Subcutaneous abdominal adipose tissue (tissue), 5 donors: ENCODE results near the gene PLCB4.

ENCODE experiments used
- H3K27ac ChIP-seq: one replicate; pipeline ENCODE4 v1.7.0; 2013; ENCODE audit warnings: low read depth, mild to moderate bottlenecking, inconsistent platforms, low read length, moderate library complexity
- H3K27me3 ChIP-seq, 5 donors: one replicate each; pipeline ENCODE4 v1.7.0; 2013; ENCODE audit warnings: low read length in 5 of 5, inconsistent platforms in 1 of 5; ENCODE audit not compliant: control insufficient read depth in 5 of 5, insufficient read depth in 4 of 5
- H3K36me3 ChIP-seq, 5 donors: one replicate each; pipeline ENCODE4 v1.7.0; 2013; ENCODE audit warnings: low read length in 5 of 5; ENCODE audit not compliant: control insufficient read depth in 5 of 5, insufficient read depth in 5 of 5
- H3K4me1 ChIP-seq, 5 donors: one replicate each; pipeline ENCODE4 v1.7.0; 2013; ENCODE audit warnings: low read length in 5 of 5, mild to moderate bottlenecking in 3 of 5, moderate library complexity in 1 of 5; ENCODE audit not compliant: control insufficient read depth in 5 of 5, insufficient read depth in 5 of 5
- H3K4me3 ChIP-seq, 5 donors: one replicate each; pipeline ENCODE4 v1.7.0; 2013; ENCODE audit warnings: low read length in 5 of 5, low read depth in 1 of 5
- H3K9ac ChIP-seq, 5 donors: one replicate each; pipeline ENCODE4 v1.7.0; 2013; ENCODE audit warnings: low read length in 5 of 5, mild to moderate bottlenecking in 4 of 5, moderate library complexity in 3 of 5
- H3K9me3 ChIP-seq, 5 donors: one replicate each; pipeline ENCODE4 v1.7.0; 2013; ENCODE audit warnings: low read length in 5 of 5; ENCODE audit not compliant: control insufficient read depth in 5 of 5
- donor health status: healthy.
- donor health status: healthy.
- donor health status: healthy.
- donor health status: healthy.
- donor health status: healthy.

PLCB4 gene

DNA sequence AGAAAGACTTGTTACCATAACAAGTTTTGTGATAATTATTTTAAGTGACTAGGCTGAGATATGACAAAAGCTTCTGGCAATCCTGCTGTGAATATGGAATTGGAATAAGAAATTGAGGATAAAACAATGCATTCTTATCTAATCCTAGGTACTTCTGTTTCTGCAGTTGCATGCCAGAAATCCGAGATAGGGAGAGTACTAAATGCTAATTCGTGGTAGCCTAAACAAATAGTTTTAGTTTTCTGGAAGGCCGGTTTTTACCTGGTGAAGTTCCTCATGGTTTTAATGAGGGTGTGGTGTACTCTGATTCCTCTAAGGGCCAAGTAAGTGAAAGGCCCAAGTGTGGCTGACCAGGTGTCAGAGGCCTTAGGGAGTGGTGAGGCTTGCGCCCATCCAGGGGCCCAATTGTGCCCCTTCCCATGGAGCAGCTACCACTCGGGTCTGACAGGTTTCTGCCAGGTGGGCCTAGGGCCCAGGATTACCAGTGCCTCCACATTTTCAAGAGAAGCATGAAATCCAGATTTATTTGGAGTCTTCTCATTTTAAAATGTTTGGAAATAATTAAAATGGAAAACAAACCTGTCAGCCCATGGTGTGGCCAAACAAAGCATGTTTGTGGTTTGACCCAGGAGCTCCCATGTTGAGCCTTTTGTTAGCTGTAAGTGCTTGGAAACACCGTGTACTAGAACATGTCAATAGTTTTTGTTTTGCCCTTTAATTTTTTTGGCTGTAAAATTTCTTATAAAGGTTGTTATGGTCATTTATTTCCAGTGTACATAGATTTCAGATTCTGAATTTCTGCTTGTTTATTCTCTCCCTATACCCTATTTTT, 6.6 kb downstream of the PLCB4 start:
- no peaks in the 10 kb centered on the region for H3K9me3 ChIP-seq
- peaks cover 0 to 4% (median 0%) of the 10 kb centered on the region in 5 donors for H3K4me1 ChIP-seq
- no peak overlapping the region for H3K4me3 ChIP-seq
- H3K9ac ChIP-seq, result no peak overlapping the region
- H3K27me3 ChIP-seq, result peaks cover 0 to 4% (median 0%) of the 10 kb centered on the region in 5 donors
- no peak overlapping the region for H3K27ac ChIP-seq
- no peaks in the 10 kb centered on the region for H3K36me3 ChIP-seq

DNA sequence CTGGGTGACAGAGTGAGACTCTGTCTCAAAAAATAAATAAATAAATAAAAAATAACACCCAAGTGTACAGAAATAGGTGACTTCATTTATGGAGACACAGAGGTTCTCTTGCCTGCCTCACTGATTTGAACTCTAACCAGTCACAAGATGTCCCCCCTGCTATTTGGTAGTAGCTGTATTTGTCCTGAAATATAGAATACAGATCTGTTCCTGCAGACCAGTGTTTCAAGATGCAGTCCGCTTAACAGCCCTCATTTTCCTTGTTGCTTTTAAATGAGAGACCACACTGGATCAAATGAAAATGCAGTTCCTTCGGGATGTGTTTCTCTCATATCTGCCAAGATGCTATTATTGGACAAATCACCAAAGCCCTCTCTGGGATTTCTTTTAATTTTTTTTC, 7.6 kb downstream of the PLCB4 start:
- Histone ChIP-seq H3K36me3 (no peaks in the 10 kb centered on the region), H3K4me3 (no peak overlapping the region), H3K27ac (no peak overlapping the region), H3K9ac (no peak overlapping the region), H3K27me3 (peaks cover 0 to 4% (median 0%) of the 10 kb centered on the region in 5 donors), H3K9me3 (no peaks in the 10 kb centered on the region), H3K4me1 (peaks cover 0 to 4% (median 0%) of the 10 kb centered on the region in 5 donors)

DNA sequence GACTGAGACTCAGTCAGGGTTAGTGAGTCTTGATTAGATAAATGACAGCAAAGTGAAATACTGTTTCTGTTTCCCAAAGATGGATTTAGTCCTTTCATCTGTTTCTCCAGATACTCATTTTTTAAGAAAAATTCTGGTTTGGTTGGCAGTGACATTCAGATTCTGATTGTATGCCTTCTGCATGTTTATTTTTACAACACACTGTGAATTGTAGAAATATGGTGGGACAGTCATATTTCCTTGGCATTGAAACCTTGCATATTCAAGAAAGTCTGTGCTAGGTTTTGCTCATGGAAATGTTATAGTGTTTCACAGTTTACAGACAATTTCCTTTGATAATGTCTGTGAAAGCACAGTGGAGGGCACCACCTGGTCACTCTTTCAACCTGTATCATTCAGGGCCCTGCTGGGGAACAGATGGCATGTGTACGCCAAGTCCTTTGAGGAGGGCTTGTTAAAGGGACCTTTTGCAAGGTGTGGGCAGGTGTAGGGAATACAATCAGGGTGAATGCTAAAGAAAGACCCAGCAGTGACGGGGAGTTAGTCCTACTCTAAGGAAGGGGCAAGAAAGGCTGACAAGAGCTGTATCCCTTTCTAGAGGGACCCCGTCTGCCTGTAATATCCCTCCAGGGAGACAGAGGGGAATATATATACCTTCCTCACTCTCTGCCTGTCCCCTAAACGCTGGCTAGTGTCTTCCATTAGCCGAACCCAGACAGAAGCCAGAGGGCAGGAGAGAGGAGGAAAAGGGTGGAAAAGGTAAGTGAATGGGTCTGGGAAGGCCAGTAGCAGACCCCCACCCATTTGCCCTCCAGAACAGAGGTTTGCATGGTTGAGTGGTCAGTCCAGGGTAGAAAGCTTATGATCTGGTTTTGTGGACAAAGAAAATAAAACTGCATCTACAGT, 10.2 kb downstream of the PLCB4 start:
- Histone ChIP-seq H3K9ac (no peak overlapping the region), H3K4me3 (no peak overlapping the region), H3K4me1 (no peaks in the 10 kb centered on the region), H3K36me3 (no peaks in the 10 kb centered on the region), H3K27ac (no peak overlapping the region), H3K27me3 (peaks cover 0 to 4% (median 0%) of the 10 kb centered on the region in 5 donors), H3K9me3 (no peaks in the 10 kb centered on the region)

DNA sequence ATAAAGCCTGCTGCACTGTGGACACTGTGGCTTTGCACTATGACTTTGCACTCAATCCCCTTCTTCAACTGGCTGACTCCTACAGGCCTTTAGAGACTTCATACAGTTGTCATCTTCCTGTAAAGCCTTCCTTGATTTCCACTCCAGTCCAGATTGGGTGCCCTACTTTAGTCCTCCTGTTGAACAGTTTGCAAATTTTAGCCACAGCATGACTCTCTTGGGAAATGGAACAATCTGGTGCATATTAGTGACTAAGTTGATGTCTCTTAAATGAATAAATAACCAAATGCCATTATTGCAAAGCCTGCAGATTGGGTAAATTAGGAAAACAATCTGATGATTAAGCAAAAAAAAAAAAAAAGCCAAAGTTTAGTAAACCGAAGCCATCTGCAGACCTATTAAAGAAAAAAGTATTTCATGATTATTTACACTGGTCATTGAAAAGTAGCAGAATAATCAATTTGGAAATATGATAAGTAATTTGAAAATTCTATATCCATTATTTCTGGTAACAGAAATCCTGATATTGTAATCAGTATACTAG, 12.6 kb downstream of the PLCB4 start:
- peaks cover 0 to 4% (median 0%) of the 10 kb centered on the region in 5 donors for H3K27me3 ChIP-seq
- H3K4me1 ChIP-seq, result no peaks in the 10 kb centered on the region

DNA sequence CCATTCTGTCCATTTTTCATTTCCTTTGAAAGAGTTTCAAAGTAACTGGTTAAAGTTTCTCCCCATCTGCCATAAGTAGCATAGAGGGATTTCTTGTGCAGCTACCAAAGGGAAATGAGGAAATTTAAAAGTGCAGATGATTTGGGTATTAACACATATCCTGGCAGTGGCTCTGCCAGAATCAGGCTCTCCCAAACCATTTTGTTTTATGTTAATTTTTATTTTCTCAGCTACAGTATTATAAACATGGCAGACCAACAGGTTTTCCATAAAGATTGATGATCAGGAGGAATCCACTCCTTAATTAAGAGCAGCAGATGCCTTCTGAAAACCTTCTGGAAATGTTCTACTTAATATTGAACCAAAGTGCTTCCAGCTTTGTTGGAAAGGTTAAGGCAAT, 13.9 kb downstream of the PLCB4 start:
- H3K36me3 ChIP-seq, result no peaks in the 10 kb centered on the region
- no peak overlapping the region for H3K27ac ChIP-seq
- no peak overlapping the region for H3K9ac ChIP-seq
- no peaks in the 10 kb centered on the region for H3K9me3 ChIP-seq
- H3K27me3 ChIP-seq, result peaks cover 0 to 4% (median 0%) of the 10 kb centered on the region in 5 donors
- H3K4me3 ChIP-seq, result no peak overlapping the region
- H3K4me1 ChIP-seq, result no peaks in the 10 kb centered on the region

More for the DNA sequence above, 12.6 kb downstream of the PLCB4 start:
- no peak overlapping the region for H3K4me3 ChIP-seq
- no peaks in the 10 kb centered on the region for H3K9me3 ChIP-seq
- no peak overlapping the region for H3K9ac ChIP-seq
- no peak overlapping the region for H3K27ac ChIP-seq
- no peaks in the 10 kb centered on the region for H3K36me3 ChIP-seq

DNA sequence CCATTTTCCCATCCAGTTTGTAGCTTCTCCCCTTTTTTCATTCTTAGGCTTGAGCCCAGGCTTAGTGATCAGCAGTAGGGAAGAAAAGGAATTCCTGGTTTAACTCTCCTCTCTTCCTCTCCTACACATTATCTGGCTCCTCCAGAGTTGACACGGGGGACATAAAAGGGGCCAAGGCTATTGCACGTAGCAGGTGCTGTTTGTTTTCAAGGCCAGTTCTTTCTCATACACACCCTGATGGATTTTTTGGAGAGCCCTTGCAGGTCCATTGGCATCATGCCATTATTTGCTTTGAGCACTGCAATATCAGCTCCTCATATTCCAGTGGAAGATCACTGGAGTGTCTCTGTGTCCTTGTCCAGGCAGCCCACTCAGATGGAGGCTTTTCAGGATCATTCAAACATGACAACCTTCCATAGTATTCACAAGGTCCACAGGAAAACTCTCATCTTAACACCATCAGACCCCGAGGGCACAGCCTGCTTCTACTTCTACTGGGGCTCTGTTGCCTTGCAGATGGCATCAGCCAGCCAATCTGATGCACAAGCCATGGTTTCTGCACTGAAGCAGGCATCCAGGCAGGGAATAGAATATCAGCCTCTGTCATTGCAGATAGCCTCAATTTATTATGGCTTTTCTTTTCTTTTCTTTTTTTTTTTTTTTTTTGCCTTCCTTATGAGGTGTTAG, 18.8 kb downstream of the PLCB4 start:
- H3K4me3 ChIP-seq, result no peak overlapping the region
- H3K27ac ChIP-seq, result no peak overlapping the region
- no peak overlapping the region for H3K9ac ChIP-seq
- H3K36me3 ChIP-seq, result no peaks in the 10 kb centered on the region
- H3K9me3 ChIP-seq, result no peaks in the 10 kb centered on the region
- H3K27me3 ChIP-seq, result no peaks in the 10 kb centered on the region
- H3K4me1 ChIP-seq, result peaks cover 0 to 3% (median 0%) of the 10 kb centered on the region in 5 donors

DNA sequence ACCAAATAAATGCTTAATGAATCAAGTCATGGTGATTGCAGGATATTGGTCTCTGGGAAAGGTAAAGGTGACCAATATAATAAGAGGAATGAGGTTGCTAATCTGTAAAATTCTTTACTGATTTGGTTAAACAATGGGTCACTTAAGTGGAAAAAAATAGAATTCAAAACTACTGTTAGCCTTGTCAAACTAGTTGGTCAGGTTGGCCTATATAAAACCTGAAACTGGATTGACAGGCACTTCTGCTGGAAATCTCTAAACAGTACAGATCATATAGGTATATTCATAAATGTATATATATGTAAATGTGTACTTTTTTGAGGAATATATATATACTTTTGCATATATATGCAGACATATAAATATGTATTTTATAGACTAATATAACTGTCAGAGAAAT, 19.7 kb downstream of the PLCB4 start:
- Histone ChIP-seq H3K27me3 (no peaks in the 10 kb centered on the region), H3K4me3 (no peak overlapping the region), H3K9ac (no peak overlapping the region), H3K27ac (no peak overlapping the region), H3K9me3 (no peaks in the 10 kb centered on the region), H3K36me3 (no peaks in the 10 kb centered on the region), H3K4me1 (peaks cover 0 to 5% (median 5%) of the 10 kb centered on the region in 5 donors)

DNA sequence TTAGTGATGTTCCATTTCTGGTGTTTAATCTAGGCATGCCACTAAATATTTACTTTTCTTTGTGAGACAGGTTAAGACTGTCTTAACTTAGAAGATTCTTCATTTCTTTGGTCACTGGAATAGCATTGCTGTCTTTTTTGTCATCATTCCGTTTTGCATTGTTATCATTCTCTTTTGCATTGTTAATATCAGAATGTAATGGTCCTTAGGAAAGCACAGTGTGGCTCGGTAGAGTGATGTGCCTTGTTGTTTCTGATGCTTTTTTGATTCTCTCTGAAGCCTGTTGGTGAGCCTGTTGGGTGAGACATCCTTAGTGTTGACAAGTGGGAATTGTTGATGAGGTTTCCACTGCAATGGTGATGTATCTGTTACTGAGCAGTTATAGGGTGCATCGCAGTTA, 23.2 kb downstream of the PLCB4 start:
- Histone ChIP-seq H3K27ac (no peak overlapping the region), H3K4me1 (peaks cover 0 to 11% (median 6%) of the 10 kb centered on the region in 5 donors), H3K27me3 (no peaks in the 10 kb centered on the region), H3K9ac (no peak overlapping the region), H3K36me3 (no peaks in the 10 kb centered on the region), H3K4me3 (no peak overlapping the region), H3K9me3 (no peaks in the 10 kb centered on the region)

DNA sequence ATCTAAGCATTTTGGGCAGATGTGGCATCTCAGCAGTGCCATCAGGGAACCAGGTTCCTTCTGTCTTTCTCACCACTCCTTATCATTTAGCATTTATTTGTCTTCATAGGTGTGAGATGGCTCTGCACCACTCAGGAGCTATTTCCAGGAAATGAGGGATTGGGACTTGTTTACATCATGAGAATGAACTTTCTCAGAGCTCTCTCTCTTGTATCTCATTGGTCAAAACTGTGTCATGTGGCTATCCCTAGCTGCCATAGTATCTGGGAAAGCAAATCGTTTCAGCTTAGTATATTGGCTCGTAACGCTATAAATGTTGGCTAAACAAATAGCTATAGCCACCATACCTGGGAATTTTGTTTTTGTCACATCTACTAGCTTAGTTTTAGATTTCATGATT, 23.8 kb downstream of the PLCB4 start:
- Histone ChIP-seq H3K9me3 (no peaks in the 10 kb centered on the region), H3K27ac (no peak overlapping the region), H3K27me3 (no peaks in the 10 kb centered on the region), H3K4me1 (peaks cover 0 to 11% (median 6%) of the 10 kb centered on the region in 5 donors), H3K4me3 (no peak overlapping the region), H3K36me3 (no peaks in the 10 kb centered on the region), H3K9ac (no peak overlapping the region)
